ENCODE data around the gene FGD4. TPM values are rescaled to one million over a fixed set of nuclear protein-coding genes. Genes with fewer than 3 reads are reported as not detected.

FGD4 gene
- total RNA-seq, 2 experiments from 2014 or later = 0.25 to 0.34 TPM

DNA sequence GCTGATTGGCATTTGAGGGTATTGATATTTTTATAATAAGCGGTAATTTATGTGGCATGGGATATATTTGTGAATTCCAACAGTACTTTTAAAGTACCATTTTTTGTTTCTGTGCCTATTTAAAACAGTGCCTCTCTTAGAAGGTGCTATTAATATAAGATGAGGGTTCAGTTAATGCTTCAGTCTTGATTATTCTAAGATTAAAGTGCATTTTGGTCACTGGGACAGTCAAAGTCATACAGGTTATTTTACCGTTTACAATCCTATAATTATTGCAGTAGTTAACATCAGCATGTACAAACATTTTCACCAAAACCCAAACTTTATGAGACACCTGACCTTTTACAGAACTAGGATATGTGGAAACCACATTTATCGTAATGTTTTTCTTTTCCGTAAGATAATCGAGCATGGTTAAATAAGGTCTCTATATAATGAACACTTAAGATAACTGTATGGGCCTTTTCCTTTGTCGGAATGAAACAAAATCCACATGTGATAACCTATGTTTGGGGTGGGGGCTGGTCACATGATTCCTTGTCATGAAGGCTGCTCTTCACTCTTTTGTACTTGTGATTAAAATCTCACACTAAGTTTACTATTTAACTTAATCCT lies 242.0 kb downstream of the FGD4 start:
- Histone ChIP-seq H3K27me3 (ENCODE audit: control insufficient read depth in 1 of 2, insufficient read depth in 2 of 2, low read length in 2 of 2) (no peaks in the 10 kb centered on the region), H3K36me3 (ENCODE audit: insufficient read depth, low read length) (no peaks in the 10 kb centered on the region), H3K9me3 (ENCODE audit: control insufficient read depth in 1 of 2, insufficient read depth in 1 of 2, low read length in 2 of 2) (no peaks in the 10 kb centered on the region), H3K4me3 (ENCODE audit: low read length) (no peak overlapping the region), H3K4me1 (ENCODE audit: insufficient read depth, low read length) (no peaks in the 10 kb centered on the region), H3K27ac (ENCODE audit: low read depth in 1 of 2, low read length in 2 of 2) (no peak overlapping the region)
- no peaks in the 10 kb centered on the region for H3K4me1 Mint-ChIP-seq (ENCODE audit: low read depth)
- POLR2A ChIA-PET = no interaction called here
- no peak overlapping the region for H3K4me3 Mint-ChIP-seq
- H3K36me3 Mint-ChIP-seq (ENCODE audit: low read depth) = no peaks in the 10 kb centered on the region
- TF ChIP-seq CTCF (IDR thresholded peaks at IDR 0.05) = no peak
- no peaks in the 10 kb centered on the region for H3K9me3 Mint-ChIP-seq
- H3K27me3 Mint-ChIP-seq = no peaks in the 10 kb centered on the region
- no peak overlapping the region for H3K27ac Mint-ChIP-seq
- CTCF ChIA-PET = no interaction called here
- ATAC-seq (ENCODE audit: poor library complexity) (no peak), DNase-seq (no peak)
- intact Hi-C loops (cut with DNase I, micrococcal nuclease) = no loop called here

DNA sequence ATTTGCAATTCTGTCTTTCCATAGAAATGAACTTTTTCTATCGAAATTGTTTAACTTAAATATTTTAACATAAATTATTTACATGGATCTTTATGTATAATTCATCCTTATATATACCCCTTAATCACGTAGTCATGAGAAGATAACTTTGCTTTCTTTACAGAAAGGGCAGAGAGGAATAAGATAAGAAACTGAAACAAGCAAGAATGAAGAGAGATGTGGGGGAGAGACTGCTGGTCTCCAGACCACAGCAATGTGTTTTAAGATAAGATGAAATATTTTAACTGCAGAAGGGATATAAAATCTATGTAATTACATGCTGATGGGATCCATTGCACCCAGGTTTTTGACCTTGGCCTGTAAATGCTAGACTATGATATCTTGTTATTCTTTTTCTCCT lies 245.1 kb downstream of the FGD4 start:
- no peak overlapping the region for H3K27ac ChIP-seq (ENCODE audit: low read depth in 1 of 2, low read length in 2 of 2)
- no peaks in the 10 kb centered on the region for H3K4me1 ChIP-seq (ENCODE audit: insufficient read depth, low read length)
- intact Hi-C loops (cut with DNase I, micrococcal nuclease) = no loop called here
- no peak for ATAC-seq (ENCODE audit: poor library complexity)
- no peaks in the 10 kb centered on the region for H3K36me3 ChIP-seq (ENCODE audit: insufficient read depth, low read length)
- CTCF ChIA-PET = no interaction called here
- Mint-ChIP-seq H3K36me3 (ENCODE audit: low read depth) (no peaks in the 10 kb centered on the region), H3K4me3 (no peak overlapping the region), H3K27ac (no peak overlapping the region), H3K9me3 (no peaks in the 10 kb centered on the region), H3K4me1 (ENCODE audit: low read depth) (no peaks in the 10 kb centered on the region), H3K27me3 (no peaks in the 10 kb centered on the region)
- H3K4me3 ChIP-seq (ENCODE audit: low read length) = no peak overlapping the region
- H3K9me3 ChIP-seq (ENCODE audit: control insufficient read depth in 1 of 2, insufficient read depth in 1 of 2, low read length in 2 of 2) = no peaks in the 10 kb centered on the region
- POLR2A ChIA-PET = no interaction called here
- no peaks in the 10 kb centered on the region for H3K27me3 ChIP-seq (ENCODE audit: control insufficient read depth in 1 of 2, insufficient read depth in 2 of 2, low read length in 2 of 2)
- DNase-seq = no peak
- no peak for TF ChIP-seq CTCF (IDR thresholded peaks at IDR 0.05)

GRCh38 chr12:32647275-32647674 lies 247.9 kb downstream of the FGD4 start:
- H3K27ac ChIP-seq (ENCODE audit: low read depth in 1 of 2, low read length in 2 of 2) = no peak overlapping the region
- H3K4me1 Mint-ChIP-seq (ENCODE audit: low read depth) = no peaks in the 10 kb centered on the region
- no peak for TF ChIP-seq CTCF (IDR thresholded peaks at IDR 0.05)
- no peaks in the 10 kb centered on the region for H3K36me3 Mint-ChIP-seq (ENCODE audit: low read depth)
- H3K9me3 Mint-ChIP-seq = no peaks in the 10 kb centered on the region
- H3K27me3 Mint-ChIP-seq = no peaks in the 10 kb centered on the region
- intact Hi-C loops (cut with DNase I, micrococcal nuclease) = no loop called here
- H3K4me1 ChIP-seq (ENCODE audit: insufficient read depth, low read length) = no peaks in the 10 kb centered on the region
- H3K27me3 ChIP-seq (ENCODE audit: control insufficient read depth in 1 of 2, insufficient read depth in 2 of 2, low read length in 2 of 2) = no peaks in the 10 kb centered on the region
- H3K36me3 ChIP-seq (ENCODE audit: insufficient read depth, low read length) = no peaks in the 10 kb centered on the region
- H3K27ac Mint-ChIP-seq = no peak overlapping the region
- no peak overlapping the region for H3K4me3 Mint-ChIP-seq
- H3K9me3 ChIP-seq (ENCODE audit: control insufficient read depth in 1 of 2, insufficient read depth in 1 of 2, low read length in 2 of 2) = no peaks in the 10 kb centered on the region
- ATAC-seq (ENCODE audit: poor library complexity) (no peak), DNase-seq (no peak)
- H3K4me3 ChIP-seq (ENCODE audit: low read length) = no peak overlapping the region
- CTCF ChIA-PET = no interaction called here
- POLR2A ChIA-PET = no interaction called here
